Mammary epithelial cell (primary cell): ENCODE data around the gene RBM43.

ENCODE experiments used
- CTCF ChIP-seq, 2 donors: IDR thresholded peaks in 1 of 2; conservative IDR thresholded peaks in 1 of 2; 2 replicates each; pipeline ENCODE4 v1.5.1; 2011 to 2012; ENCODE audit warnings: inconsistent platforms in 2 of 2, low read length in 2 of 2, mild to moderate bottlenecking in 2 of 2, control low read depth in 1 of 2, low read depth in 1 of 2; ENCODE audit not compliant: insufficient read depth in 1 of 2; ENCODE audit errors: extremely low read depth in 1 of 2
- EZH2 ChIP-seq: IDR thresholded peaks from 2 replicates; pipeline ENCODE4 v1.6.1; 2012; ENCODE audit warnings: low read length, inconsistent platforms, borderline replicate concordance

GRCh38 chr2:151200844-151201243, 60.8 kb downstream of the RBM43 start:
- no peak for TF ChIP-seq CTCF (conservative IDR thresholded peaks at IDR 0.05 in 1 of 2, IDR thresholded peaks at IDR 0.05 in 1 of 2; ENCODE audit: extremely low read depth in 1 of 2, insufficient read depth in 1 of 2, low read depth in 1 of 2, low read length in 2 of 2)
- TF ChIP-seq EZH2, result no peak
